Activated T-cell treated with anti-CD3 and anti-CD28 coated beads for 48 hours (primary cell): ENCODE measurements around the gene ATXN1.
"Not testable (repeated sequence)": the region's sequence is repeated elsewhere in the genome, so short reads cannot be mapped to it uniquely, and the experiment has no call there.

Experiments used
- DNase-seq: peaks from one replicate; pipeline ENCODE4 v3.0.0-alpha.2; 2020; ENCODE audit warnings: low read depth

ATXN1 gene

DNA sequence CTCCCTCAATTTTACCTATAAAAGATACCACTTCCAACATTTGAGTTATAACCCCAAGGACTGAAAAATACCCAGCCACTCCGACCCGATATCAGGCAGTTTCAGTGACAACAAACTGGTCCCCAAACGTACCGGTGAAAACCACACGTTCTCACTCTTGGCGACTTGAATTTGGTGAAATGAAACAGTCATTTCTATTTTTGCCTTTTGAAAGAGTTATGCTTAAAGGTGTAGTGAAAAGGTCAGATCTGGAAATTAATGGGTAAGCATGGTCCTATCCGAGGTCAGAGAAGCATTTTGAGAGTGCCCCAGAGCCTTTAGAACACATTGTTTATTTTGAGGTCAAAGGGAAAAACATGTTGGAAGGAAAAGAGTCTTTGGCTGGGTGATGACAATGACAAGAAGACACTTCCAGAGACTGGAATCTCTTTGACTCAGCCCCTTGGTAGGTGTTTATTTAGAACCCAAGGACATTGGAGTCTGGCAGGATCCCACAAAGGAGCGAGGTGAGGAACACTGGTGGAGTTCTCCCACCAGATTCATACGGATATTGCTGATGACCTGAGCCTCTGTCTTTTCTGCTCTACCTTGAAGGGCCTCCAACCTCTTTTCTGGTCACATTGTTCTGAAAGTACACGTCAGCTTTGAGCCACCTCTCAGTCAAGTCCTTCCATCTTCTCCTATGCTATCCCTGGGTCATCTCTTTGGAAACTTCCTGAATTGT, 287.9 kb downstream of the ATXN1 start:
- DNase-seq, result no peak

DNA sequence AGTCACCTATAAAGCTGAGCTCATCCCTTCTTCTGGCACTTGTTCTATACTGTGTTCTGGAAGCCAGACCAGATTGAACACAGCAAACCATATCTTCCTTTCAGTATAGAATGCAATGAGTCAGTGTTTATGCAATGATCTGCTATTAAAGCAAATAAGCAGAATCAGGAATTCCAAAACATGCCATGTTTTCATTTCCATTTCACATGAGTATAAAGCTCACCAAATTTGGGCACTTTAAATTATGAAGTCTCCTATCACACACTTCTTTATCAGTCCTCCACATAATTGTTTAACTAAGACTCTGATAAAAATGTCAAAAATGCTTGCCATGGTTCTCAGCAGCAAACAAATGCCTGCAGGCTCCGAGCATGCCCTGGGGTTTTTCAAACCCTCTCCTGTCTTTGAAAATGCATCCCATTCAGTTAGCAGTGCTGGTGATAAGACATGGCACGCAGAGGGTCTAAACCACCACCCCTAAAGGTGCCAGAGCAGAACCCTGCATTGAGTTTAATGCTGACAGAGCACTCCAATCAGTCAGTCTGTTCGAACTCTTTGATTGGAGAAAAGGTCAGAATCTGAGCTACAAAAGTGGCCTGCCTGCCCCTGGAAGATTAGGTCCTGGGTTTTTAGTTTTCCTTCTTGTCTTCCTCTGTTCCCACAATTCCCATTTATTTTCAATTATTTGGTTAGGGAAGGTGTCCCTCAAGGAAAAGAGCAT, 288.8 kb downstream of the ATXN1 start:
- no peak for DNase-seq

DNA sequence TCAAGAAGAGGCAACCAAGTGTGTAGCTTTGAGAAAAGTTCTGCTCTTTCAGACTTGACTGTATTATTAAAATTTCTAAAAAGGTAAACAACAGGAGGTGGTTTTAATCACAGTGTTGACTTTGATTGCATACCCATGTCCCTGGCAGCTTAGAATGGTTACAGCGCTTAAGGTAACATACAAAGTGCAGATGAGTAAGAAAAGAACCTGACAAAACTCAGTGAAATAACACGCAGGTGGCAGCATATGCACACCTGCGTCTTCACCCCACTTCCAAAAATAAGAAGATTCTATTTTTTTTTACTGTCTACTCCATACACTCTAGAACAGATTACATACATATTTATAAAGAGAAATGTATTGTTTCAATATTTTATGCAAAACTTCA, 289.4 kb downstream of the ATXN1 start:
- no peak for DNase-seq

DNA sequence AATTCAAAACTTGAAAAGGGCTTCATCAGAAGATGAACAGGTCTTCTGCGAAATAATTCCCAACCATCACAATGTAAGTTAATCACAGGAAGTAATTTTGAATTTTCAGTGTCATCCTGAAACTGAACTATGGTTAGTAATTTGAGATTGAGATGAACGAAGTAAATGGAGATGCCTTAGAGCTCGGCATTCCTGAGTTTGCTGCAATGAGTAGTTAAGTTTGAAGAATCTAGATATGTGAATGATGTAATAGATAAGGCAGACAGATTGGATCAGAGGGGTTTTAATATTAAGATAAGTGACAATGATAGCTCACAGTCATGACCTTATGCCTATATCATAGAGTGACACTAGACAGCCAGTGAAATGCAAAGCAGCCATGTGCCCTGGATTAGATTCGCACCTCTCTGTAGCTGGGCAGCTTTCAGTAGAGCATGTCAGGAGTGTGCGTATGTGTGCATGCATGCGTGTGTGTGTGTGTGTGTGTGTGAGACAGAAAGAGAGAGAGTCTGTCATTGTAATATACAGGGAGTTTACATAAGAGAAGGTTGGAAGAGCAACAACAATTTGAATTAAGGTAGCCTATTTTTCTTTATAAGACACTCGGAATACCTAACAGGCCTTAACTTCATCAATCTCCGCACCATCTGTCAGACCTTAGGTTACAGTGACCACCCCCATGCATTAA, 289.9 kb downstream of the ATXN1 start:
- no peak for DNase-seq

DNA sequence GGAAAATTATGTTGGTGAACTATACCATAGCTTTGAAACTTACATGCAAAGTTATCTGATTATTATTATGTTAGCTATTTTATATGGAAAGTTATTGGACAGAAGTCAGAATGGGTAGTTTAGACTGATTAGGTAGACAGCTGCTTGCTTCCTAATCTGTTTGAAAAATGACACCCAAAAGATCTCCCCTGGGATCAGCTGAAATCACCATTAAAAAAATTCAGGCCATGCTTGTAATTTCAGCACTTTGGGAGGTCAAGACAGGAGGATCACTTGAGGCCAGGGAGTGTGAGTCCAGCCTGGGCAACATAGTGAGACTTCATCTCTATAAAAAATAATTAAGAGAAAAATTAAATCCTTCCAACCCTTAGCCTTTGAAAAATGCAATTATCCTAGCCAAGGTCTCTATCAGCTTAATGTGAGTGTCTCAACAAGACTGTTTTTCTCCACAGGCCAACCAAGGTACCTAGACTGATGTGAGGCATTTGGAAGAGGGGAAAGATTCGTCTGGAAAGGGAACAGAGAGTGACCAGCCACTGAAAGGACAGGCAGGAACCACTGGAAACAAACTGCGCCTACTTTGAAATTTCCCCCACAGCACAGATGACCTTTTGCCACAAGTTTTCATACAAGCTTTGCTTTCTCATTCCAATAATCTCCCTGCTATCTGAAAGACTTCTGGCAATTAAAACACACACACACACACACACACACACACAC, 290.6 kb downstream of the ATXN1 start:
- DNase-seq, result no peak

DNA sequence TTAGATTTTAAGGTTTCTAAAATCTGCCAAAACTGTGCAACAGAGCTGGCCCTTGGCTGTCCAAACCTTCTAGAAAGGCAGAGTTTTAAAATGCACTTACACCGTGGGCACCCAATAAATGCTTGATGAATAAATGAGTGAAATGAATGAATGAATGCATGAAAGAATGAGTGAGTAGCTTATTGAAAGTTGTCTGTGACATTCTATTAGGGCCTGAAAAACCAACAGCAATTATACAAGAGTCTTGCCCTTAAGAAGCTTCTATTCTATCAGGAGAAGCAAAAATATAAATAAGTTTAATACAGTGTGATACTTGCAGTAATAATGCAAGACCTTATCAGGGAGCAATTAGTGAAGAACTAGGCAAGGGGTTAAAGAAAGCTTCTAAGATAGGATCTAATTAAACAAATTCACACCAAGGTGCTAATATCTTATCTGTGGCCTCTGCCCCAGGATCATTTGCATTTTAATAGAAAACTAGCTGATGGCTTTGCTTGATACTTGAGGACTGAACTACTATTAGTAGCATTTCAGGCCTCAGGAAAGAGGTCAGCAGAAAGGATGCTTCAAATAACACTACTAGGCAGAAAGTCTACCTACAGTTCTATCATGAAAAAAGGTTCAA, 292.2 kb downstream of the ATXN1 start:
- DNase-seq, result no peak

DNA sequence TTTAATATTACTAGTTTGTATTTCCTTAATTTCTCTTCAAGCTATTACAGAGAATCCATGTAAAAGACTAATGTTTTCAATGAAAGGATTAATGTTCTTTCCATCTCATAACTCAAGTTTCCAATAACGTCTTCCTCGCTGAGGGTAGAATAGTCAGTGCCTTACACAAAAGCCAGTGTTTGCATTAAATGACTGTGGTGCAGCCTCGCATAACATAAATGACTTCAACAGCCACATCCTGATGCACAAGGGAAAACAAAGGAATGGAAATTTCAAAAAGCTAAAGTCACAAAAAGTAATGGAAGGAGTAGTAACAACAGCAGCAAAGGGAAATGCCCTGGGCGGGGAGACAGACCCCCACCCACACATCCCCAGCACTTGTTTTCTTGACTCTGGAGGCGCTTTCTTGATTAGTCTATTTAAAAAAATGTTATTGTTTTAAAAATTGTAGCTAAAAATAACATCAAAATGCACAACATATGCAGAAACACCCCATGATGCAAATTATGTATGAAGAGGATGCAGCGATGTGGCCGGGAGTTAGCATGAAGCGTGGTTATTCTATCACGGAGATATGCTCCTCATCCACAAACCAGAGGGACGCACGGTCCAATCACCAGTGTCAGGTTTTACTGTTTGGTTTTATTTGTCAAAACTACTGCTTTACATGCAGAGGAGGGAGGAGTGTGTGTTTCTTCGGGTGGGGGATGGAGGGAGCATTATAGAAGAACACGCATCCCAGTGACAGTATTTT, 294.3 kb downstream of the ATXN1 start:
- DNase-seq, result no peak

DNA sequence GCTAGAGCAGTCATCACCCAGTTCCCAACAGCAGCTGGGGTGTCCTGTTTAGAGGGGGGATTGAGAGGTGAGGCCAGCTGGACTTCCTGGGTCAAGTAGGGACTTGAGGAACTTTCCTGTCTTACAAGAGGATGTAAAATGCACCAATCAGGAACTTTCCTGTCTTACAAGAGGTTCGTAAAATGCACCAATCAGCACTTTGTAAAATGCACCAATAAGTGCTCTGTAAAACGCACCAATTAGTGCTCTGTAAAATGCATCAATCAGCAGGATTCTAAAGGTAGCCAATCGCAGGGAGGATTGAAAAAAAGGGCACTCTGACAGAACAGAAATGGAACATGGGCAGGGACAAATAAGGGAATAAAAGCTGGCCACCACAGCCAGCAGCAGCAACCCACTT, 297.2 kb downstream of the ATXN1 start:
- DNase-seq, result no peak

DNA sequence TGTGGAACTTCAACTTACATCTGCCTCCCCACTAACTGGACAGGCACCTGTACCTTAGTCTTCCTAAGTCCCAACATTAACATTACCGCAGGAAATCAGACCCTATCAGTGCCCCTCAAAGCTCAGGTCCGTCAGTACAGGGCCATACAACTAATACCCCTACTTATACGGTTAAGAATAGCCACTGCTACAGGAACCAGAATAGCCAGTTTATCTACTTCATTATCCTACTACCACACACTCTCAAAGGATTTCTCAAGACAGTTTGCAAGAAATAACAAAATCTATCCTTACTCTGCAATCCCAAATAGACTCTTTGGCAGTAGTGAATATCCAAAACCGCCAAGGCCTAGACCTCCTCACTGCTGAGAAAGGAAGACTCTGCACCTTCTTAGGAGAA, 298.0 kb downstream of the ATXN1 start:
- not testable (repeated sequence) for DNase-seq

DNA sequence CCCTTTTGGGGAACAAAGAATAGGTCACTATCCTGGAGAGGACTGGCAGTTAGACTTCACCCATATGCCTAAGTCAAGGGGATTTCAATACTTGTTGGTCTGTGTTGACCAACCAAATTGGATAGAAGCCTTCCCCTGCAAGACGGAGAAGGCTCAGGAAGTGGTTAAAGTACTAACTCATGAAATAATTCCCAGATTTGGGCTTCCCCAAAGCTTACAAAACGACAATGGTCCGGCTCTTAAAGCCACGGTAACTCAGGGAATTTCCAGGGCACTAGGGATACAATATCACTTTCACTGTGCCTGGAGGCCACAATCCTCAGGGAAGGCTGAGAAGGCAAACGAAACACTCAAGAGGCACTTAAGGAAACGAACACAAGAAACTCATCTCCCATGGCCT, 299.8 kb downstream of the ATXN1 start:
- no peak for DNase-seq

DNA sequence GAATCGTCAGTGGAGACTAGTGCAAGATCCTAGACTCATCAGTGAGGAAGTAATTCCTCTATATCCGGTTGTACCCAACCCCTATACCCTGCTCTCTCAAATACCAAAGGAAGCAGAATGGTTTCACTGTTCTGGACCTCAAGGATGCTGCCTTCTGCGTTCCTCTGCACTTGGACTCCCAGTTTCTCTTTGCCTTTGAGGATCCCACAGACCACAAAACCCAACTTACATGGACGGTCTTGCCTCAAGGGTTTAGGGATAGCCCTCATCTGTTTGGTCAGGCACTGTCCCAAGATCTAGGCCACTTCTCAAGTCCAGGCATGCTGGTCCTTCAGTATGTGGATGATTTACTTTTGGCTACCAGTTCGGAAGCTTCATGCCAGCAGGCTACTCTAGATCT, 301.8 kb downstream of the ATXN1 start:
- DNase-seq, result not testable (repeated sequence)

DNA sequence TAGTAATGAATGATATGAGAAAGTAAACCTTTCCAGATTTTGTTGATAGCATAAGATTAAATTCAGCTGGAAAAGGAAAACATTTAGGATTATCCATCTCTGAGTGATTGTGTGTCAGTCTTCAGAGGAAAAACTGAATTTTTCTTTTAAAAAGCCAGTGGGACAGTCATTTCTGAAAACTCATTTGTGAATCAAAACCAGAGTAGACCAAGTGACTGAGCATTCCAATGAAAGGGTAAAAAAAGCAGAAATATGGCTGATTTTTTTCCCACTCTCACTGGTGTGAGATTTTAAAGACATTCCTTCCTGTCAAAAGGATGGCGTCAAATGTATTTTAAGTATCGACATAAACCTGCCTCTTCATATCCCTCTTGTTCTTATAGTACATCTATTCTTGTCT, 308.9 kb downstream of the ATXN1 start:
- DNase-seq, result no peak

DNA sequence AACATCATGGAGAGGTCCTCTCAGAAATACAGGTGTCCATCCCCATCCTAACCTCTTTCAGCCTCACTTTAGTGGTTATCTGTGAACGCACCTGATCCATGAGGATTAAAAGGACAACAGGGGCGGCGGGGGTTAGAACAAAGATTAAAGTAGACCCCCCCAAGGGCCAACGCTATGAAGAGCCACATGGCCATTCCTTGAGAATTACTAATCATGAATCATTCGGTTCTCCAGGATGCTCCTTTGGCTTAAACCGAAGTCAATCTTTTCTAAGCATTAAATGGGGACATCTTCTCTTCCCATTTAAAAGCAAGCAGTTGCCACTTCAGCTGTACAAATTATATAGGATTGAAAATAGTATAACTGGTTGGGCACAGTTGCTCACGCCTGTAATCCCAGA, 310.4 kb downstream of the ATXN1 start:
- no peak for DNase-seq

DNA sequence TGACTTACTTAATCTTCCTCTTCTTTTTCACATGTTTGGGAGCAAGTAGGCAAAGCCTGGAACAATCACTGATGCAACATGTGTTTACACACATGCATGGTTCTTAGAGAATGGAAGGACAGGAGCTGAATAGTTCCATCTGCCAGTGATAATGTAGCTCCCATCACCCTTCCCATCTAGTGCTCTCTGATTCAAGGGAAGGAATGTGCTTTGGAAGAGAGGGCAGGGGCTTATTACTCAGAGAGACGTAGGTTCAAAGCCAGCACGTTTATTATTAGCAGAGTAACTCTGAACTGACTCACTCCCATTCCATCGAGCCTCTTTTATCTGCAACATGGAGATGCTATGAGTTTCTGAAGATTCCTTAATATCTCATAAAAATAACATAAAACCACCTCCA, 311.0 kb downstream of the ATXN1 start:
- DNase-seq, result no peak

DNA sequence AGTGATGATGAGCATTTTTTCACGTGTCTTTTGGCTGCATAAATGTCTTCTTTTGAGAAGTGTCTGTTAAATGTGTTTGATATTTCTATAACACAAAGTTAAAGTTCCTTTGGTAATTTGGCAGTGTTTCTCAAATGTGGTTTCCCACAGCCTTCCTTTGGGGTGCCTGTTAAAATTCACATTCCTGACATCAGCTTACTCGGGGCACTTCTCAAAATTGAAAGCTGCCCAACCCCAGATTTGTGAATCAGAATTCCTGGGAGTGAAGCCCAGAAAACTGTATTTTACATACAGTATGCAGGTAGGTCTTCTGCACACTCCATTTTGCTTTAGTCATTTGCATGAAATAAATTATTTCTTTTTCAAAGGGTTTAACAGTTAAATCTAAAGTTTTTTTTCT, 315.0 kb downstream of the ATXN1 start:
- no peak for DNase-seq

DNA sequence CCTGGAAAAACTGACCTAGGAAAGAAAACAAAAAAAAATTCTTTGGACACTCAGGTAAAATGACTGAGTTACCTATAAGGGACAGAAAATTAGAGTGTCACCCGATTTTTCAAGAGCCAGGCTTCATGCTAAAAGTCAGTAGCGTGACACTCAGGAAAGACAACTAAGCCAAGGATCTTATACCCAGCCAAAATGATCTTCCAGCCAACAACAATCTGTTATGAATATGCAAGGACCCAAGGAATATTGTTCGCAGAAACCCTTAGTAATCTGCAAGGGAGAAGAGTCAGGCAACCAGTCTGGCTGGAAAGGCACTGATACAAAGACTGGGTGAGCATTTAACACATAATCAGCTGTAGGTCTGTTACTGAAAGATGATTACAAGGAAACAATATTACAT, 319.2 kb downstream of the ATXN1 start:
- no peak for DNase-seq

DNA sequence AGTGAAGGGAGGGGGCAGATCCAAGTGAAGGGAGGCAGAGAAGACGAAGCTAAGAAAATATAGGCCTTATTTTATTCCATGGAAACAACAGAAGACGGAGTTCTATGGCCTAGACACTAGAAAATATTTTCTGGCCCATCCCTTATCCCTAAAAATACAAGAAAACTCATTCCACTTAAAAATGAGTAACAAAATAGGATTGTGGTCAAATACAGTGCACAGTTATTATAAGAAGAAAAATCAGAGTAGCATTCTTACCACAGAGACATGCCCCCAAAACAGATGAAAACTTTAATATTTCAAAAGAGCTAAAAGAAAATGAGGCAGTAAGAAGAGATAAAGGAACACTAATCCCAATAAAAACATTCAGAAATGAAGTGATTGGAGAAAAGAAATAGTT, 320.0 kb downstream of the ATXN1 start:
- DNase-seq, result no peak

DNA sequence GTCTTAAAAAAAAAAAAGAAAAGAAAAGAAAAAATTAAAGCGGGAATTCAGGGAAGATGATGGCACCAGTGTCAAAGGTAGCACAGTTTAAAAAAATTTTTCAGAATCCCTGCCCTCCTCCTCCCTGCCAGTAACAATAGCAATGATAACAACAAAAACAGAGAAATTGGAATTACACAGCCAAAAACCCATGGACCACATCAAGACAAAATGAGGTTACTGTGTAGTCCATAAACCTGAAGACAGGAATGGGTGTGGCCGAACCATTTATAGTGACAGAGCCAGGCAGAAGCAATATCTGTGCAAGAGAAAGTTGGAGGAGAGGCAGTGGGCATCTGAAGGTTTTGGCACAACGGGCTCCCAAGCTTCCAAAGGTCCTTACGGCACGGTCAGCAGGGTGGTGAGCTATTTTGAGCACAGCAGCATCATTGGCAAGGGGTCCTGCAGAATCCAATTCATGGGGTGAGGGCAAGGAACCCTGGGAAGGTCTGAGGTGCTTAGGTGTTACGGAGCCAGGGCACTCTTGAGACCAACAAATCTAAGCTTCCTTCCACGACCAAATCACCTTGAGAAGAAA, 320.5 kb downstream of the ATXN1 start:
- DNase-seq, result no peak

DNA sequence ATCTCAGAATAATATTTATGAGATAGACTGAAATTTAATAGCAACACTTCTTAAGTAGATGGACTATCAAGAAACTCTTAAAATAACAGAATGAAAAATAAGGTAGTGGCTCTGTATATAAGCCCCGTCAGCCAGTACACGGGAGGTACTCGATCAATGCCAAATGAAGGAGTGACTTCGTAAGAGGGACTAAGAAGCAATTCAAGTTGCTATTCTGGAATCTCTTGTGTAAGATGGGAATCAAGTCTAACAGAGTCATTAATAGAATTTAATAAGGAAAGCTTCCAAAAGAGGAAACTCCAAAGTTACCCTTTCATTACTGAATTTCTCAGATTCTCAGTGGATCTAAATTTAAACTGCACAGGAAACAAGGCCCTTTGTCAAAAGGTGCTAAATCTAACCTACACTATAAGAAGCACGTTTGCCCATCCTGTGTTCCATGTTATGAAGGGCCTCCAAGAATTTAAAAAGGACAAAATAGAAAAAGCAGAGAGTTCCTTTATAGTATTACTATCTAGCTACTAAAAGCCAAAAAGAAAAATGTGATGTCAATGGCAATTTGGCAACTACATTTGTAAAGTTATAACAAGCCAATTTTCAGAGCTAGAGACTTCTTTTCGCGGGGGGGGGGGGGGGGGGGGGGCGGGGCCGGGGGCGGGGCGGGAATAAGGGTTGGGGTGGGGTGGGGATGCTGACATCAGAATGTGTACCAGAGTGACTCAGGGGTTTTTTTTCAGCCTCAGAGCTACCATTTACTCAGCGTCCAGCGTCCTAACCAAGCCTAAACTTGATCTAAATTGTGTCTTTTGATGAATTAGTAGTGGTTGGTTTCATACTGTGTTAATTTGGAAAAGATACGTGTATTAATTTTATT, 322.3 kb downstream of the ATXN1 start:
- DNase-seq, result no peak

DNA sequence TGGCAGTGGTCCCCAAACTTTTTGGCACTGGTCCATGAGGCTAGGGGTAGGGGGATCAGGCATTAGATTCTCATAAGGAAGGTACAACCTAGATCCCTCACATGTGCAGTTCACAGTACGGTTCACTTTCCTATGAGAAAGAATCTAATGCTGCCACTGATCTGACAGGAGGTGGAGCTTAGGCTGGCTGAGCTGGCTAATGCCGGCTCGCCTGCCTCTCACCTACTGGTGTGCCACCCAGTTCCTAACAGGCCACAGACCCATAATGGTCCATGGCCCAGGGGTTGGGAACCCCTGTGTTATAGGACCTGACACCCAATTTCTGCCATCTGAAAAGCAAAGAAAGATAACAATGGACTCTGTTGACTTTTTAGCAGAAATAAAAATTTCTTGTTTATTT, 323.3 kb downstream of the ATXN1 start:
- no peak for DNase-seq
